GM21360 (cell line): ENCODE results near the gene CNKSR3.

Experiments used
- ATAC-seq: cut with Tn5 transposase; IDR thresholded peaks from one replicate; pipeline ENCODE4 v1.9.1; 2021; ENCODE audit warnings: mild to moderate bottlenecking, moderate library complexity; ENCODE audit not compliant: unreplicated experiment

CNKSR3 gene

DNA sequence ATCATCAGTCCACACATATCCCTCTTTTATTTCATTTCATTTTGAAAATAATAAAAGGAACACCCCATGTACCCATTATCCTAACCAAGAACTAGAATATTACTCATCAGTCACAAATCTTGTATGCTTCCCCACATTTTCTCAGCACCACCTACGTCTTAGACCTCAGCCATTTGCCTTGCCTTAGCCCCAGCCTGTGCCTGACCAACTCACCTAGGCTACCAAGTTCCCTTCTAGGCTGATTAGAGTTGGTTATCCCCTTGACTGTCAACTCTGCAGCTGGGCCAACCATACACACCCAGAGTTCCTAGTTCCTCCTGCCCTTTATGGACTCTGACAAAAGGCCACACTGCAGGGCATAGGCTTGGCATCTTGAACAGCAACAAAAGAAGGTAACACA, 120.5 kb downstream of the CNKSR3 start:
- no peak for ATAC-seq

DNA sequence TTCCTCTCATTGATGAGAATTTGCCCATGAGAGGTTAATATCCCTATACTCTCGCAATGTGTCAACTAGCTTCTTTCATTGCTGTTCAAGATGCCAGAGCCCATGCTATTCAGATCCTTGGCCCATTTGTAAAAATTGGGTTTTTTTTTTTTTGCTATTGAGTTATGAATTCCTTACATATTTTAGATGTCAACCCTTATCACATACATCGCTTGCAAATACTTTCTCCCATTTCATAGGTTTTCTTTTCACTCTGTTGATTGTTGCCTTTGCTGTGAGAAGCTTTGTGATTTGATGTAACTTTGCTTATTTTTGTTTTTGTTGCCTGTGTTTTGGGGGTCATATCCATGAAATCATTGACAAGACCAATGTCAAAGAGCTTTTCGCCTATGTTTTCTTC, 121.7 kb downstream of the CNKSR3 start:
- no peak for ATAC-seq

DNA sequence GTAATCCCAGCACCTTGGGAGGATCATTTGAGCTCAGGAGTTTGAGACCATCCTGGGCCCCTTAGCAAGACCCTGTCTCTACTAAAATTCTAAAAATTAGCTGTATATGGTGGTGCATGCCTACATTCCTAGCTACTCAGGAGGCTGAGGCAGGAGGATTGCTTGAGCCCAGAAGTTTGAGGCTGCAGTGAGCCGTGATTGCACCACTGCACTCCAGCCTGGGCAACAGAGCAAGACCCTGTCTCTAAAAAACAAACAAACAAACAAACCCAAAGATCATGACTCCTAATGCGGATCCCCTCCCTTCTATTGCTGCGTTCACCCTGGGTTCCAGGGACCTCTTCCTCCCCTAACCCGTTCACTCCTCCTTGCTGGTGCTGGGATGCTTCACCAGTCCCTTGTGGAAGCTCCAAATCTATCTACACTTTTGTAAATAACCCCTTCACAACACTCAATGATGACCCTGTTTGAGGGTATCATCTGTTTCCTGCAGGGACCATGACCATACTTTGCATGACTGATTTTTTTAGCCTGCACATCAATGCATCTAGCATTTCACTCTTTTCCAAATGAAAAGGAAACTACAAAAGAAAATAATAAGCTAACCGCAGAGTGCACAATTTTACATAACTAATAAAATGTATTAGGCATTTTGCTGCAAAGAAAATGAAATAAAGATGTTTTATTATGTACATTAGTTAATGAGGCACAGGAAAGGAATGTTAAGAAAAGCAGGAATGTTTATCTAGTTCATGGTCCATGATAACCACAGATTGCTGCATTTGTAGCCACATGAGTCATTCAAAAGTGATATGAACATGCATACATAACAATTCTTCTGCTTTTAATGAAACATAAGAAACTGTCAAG, 123.4 kb downstream of the CNKSR3 start:
- ATAC-seq, result no peak

DNA sequence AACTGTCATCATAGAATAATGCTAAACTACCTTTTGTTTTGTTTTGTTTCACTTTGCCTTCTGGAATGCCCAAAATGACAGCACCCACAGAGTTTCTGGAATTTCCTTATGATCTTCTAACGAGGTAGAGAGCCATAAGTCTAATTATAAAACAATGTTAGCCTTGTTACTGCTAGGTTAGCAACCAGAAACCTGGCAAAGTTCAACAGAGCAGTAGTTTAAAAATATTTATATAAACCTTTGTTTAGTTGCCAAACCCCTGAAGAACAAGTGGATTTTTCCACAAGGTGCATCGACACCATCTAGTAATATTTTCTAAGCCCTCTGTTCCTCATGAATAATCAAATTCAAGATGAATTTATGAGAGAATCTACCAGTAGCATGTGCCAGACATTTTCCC, 126.3 kb downstream of the CNKSR3 start:
- ATAC-seq, result no peak

DNA sequence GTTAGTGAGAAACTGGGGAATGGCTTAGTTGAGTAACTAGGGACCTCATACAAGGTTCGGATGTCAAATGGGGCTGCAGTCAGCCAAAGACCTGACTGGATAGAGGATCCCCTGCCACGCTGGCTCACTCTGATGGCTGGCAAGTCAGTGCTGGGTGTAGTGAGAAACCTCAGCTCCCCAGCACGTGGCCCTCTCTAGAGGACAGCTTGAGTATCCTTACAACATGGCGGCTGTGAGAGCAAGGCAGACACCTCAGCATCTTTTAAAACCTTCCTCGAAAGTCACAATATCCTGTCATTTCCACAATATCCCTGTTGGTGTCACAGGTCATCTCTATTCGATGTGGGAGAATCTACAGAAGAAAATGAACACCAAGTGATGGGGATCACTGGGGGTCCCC, 127.2 kb downstream of the CNKSR3 start:
- no peak for ATAC-seq

DNA sequence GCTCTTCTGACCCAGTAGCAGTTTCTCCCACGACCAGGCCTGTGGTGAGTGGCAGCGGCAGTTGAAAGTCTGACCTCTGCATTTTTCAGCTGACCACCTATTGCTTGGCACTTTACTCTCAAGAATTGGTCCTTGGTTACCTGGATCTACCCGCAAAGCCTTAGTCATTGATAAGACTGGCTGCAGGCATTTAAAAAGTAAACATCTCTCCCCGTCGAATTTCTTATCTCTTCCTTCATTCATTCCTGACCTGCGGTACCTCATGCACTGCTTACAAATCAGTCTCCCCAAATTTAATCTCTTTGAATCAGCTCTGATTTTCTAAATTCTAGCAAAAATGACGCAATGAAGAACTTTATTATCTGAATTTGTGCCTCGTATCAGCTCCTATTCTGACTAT, 127.7 kb downstream of the CNKSR3 start:
- ATAC-seq, result no peak

DNA sequence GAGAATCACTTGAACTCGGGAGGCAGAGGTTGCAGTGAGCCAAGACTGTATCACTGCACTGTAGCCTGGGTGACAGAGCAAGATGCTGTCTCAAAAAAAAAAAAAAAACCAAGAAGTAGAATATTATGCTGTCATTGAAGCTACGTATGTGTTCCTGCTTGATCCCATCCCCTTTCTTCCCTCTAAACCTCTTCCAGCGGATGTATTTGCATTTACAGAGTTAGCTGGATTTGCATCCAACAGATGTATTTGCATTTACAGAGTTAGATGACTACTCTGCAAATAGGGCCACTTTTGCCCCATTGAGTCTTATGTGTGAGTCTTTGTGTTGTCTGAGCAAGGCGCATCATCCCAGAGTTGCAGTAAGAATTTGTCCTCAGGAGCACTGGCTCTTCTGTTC, 128.9 kb downstream of the CNKSR3 start:
- no peak for ATAC-seq

DNA sequence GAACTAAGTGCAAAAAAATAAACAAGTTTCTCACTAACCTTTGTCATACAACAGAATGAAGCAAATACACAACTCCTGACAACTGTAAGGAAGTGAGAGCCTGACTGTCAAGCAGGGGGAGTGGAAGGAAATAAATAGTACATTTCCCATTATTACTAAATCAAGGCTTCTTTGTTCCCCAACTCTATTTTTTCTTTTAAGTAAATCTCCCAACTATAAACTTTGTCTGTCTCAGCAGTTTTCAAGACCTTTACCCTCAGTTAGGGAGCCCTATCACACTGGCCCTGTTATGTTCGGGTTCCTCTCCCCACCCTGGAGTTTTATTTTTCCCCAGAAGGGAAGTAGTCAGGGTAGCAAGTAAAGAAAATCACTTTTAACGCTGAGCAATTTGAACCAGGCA, 129.7 kb downstream of the CNKSR3 start:
- no peak for ATAC-seq

DNA sequence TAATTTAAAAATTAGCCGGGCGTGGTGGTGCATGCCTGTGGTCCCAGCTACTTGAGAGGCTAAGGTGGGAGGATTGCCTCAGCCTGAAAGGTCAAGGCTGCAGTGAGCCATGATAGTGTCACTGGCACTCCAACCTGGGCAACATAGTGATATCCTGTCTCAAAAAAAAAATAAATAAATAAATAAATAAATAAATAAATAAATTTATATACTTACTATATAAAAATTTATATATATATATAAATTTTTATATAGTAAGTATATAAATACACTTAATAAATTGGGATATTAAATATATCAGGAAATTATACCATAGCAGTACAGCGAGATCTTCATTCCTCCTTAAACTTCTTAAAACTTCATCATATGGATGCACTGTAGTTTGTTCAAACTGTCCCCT, 130.9 kb downstream of the CNKSR3 start:
- no peak for ATAC-seq

DNA sequence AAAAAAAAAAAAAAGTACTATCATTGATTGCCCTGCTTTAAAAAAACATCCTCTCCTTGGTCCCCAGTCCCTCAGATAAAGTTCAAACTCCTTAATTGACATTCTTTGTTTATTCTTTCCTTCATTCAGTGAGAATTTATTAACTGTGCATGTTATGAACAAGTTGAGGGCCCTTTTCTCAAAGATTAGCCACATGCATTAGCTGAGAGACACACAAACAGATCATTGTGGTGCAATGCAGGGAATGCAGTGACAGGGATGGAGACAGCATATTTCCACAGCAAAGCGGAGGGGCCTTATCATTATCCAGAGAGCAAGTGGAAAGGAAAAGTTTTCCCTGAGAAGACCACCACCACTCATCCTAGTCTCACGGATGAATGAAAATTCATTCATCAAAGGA, 132.0 kb downstream of the CNKSR3 start:
- ATAC-seq, result no peak

DNA sequence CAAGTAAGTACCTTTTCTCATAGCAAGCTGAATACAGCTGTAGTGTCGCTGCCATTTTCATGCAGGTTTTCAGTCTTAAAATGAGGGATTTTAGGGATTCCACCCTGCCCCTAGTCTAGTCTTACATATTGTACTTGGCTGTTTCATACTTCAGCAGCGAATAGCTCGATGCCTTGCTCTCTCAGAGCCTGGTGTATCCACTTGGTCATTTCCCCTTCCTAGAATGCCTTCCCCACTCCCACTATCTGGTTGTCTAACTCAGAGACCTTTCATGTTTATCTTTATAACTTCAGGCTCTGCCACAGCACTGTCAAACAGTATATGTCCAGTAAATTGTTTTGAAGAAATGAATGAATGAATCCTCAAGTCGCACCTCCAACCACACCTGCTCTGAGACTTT, 132.8 kb downstream of the CNKSR3 start:
- ATAC-seq, result no peak

DNA sequence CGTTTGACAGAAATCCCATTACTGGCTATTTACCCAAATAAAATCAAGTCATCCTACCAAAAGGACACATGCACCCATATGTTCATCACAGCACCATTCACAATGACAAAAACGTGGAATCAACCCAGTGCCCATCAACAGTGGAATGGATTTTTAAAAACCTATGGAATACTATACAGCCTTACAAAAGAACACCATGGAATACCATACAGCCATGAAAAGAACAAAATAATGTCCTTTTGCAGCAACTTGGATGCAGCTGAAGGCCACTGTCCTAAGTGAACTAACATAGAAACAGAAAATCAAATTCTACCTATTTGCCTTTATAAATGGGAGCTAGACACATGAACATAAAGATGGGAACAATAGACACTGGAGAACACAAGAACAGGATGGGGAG, 136.5 kb downstream of the CNKSR3 start:
- ATAC-seq, result no peak

DNA sequence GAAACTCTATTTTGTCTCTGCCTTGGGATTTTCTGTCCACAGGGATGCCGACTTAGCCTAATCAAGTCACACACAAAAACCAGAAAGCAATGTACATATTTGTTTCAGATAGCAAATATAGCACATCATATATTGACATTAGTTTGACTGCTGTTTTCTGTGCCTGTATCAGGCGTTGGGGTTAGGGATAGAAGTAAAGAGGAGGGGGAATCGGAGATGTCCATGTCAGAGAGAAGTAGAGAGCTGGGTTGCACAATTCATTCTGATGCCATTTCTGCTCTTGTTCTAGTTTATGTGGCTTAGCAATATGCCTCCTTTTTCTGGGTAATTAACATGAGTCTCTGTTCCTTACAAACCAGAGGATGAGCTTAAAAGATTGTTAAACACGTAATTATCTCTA, 139.2 kb downstream of the CNKSR3 start:
- ATAC-seq, result no peak

DNA sequence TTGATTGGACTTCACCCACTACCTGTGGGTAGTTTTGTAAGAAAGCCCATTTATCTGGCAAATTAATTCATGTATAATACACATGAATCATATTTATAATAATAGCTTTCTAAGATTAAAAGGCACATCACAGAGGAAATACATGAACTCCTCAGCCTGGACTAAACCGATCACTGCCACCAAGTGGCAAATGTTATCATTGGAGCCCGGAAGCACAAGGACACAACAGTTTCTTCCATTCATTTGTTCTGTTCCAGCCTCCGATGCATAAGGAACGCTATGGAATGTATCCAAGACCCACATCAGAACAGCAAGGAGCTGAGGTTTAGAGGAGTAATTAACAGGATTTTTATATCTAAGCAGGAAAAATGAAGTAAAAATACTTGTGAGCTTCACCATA, 139.9 kb downstream of the CNKSR3 start:
- no peak for ATAC-seq

DNA sequence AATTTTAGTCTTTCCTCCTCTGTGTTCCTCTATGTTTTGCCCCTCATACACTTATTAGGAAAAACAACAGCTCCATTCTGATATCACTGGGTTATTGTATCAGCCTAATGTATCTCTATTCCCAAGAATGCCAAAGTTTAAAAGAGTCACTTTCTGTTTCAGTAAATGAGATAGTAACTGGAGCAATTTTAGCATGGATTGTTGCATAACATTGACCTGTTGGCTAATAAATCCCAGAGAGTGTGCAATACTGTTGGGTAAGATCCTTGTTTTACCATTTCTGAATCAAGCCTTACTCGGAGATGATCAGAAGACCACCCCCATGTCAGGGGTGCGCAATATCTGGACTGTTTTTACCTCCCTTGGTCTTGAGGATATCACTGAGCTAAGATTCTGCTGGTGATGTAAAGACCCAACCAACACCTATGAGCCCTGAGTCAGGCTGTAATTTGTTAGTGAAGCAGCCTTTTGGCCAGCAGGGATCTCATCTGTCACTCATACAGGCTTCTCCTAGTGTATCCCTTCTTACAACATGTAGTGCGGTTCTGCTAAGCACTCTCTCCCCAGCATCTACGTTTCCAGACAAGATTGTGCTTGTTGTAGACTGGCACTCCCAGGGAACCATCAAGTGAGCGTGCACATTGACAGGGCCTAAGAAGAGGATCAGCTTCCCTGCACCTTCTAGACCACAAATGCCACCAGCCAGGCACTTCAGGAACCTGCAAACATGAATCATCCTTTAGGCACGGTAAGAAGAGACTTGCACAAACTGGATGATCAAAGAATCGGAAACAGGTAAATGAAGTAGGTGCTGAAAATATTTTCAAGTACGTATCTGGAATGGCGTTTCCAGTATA, 142.4 kb downstream of the CNKSR3 start:
- no peak for ATAC-seq

DNA sequence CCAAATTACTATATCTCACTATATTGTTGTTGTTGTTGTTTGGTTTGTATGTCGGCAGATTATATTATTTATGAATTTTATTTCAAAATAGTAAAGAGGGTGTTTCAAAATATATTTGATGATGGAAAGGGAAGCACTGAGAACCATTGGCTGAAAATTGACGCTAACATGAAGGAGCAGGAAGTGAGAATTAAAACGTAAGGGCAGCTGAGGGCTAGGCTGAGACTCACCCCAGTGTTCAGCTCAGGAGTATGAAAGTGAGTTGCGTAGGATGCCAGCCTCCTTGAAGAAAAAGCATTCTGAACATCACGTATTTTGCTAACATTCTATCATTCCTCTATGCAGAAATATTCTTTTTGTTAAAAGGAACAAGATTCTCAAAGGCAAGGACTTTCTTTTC, 143.1 kb downstream of the CNKSR3 start:
- ATAC-seq, result no peak

DNA sequence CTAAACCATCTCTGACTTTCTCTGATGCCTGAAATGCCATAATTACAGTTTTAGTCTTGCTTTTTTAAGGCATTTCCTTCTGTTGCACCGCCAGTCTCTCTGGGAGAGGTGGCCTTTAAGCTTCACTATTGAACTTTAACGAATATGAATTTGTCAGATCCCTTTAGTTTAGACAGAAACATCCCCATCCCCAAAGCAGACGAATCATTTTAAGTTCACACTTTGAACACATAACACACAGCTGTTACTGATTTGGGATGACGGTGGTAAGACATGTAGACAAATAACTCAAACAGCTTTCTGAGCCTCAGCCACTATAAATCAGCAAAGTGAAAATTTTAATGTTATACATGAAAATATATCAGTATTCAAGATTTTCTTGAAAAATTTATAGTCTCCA, 146.7 kb downstream of the CNKSR3 start:
- ATAC-seq, result no peak

DNA sequence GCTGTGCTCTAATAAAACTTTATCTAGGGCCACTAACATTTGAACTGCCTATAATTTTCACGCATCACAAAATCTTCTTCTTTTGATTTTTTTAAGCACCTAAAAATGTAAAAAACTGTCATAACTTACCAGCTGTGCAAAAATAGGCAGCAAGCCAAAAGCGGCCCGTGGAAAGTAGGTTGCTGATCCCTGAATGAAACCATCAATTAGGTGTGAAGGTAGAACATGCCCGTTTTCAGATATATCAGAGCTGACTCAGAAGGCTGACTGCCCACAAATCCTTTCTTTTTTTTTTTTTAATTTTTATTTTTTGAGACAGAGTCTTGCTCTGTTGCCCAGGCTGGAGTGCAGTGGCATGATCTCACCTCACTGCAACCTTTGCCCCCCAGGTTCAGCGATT, 149.0 kb downstream of the CNKSR3 start:
- no peak for ATAC-seq

DNA sequence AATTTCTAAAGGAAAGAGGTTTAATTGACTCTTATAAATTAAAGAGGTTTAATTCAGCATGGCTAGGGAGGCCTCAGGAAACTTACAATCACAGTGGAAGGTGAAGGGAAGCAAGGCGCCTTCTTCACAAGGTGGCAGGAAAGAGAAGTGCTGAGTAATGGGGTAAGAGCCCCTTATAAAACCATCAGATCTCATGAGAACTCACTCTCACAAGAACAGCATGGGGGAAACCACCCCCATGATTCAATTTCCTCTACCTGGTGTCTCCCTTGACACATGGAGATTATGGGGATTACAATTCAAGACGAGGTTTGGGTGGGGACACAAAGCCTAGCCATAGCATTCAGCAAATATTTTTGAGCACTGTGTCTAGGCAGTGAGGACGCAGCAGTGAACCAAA, 150.0 kb downstream of the CNKSR3 start:
- ATAC-seq, result no peak

DNA sequence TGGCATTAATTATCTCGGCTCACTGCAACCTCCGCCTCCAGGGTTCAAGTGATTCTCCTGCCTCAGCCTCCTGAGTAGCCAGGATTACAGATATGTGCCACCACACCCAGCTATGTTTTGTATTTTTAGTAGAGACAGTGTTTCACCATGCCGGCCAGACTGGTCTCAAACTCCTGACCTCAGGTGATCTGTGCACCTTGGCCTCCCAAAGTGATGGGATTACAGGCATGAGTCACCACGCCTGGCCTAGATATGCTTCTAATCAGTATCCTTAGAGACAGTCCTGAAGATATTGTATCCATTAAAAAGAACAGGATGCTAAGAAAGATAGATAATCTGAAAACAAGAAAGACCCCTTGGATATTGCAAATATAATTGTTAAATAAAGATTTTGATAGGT, 150.8 kb downstream of the CNKSR3 start:
- ATAC-seq, result no peak

DNA sequence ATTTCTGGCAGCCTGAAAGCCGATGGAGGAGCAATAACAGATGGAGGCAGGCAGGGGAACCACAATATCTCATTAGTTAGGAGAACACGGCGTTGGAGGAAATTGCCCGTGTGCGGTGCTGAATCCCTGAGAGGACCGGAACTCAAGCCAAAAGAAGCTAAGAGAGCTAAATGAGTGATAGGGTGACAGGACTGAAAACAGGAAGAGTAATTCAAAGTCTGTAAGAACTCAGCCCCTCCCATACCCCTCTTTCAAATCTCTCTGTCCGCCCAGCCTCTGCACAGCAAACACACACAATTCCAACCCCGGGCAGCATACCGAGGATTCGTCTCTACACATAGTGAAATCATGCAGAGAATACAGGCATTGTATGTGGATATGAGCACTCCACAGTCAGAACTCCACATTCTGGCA, 151.3 kb downstream of the CNKSR3 start:
- ATAC-seq, result no peak

DNA sequence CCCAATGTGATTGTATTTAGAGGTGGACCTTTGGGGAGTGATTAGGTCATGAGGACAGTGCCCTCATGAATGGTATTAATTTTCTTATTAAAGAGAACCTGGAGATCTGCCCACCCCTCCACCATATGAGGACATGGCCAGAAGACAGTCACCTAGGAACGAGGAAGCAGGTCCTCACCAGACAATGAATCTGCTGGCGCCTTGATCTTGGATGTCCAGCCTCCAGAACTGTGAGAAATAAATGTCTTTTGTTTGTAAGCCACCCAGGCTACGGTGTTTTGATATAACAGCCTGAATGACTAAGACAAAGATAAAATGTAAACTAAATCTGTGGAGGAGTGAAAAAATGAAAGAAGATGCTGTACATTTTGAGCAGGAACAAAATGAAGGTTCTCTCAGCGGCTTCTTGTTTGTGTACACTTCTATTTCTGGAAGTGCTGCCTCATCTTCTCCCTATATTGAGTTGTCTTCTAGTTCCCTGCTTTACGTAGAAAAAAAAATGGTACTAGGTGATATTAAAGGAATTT, 152.4 kb downstream of the CNKSR3 start:
- no peak for ATAC-seq
